SU-DHL-6 (cell line): ENCODE results near the gene URI1.

Experiments
- H2AFZ ChIP-seq: fragments of 200-600 bp; sonication (generic); 2 replicates; pipeline ENCODE4 v1.6.1; 2014; ENCODE audit warnings: low read depth, mild to moderate bottlenecking, moderate library complexity, mixed read lengths, antibody characterized with exemption, low read length; ENCODE audit not compliant: severe bottlenecking
- H3F3A ChIP-seq: fragments of 200-600 bp; shearing (Covaris generic); 2 replicates; pipeline ENCODE4 v1.6.0; 2016; ENCODE audit warnings: antibody characterized with exemption, mild to moderate bottlenecking; ENCODE audit not compliant: insufficient read depth
- H3K27ac ChIP-seq: fragments of 200-600 bp; sonication (generic); 2 replicates; pipeline ENCODE4 v1.5.1; 2016; ENCODE audit warnings: low read depth, mild to moderate bottlenecking, low read length, moderate library complexity, mixed read lengths
- H3K27me3 ChIP-seq: fragments of 200-600 bp; sonication (generic), shearing (Covaris generic); 2 replicates; pipeline ENCODE4 v1.6.0; 2014; ENCODE audit warnings: mild to moderate bottlenecking, low read length
- H3K36me3 ChIP-seq: fragments of 200-600 bp; sonication (generic); 2 replicates; pipeline ENCODE4 v1.6.1; 2014; ENCODE audit warnings: mild to moderate bottlenecking, low read length, mixed read lengths
- H3K4me2 ChIP-seq: fragments of 300-600, 200-600 bp; shearing (Covaris generic), sonication (generic); 2 replicates; pipeline ENCODE4 v1.6.0; 2014; ENCODE audit warnings: low read length, low read depth, mild to moderate bottlenecking; ENCODE audit not compliant: poor library complexity, severe bottlenecking
- H3K4me3 ChIP-seq: fragments of 200-600 bp; sonication (generic); 2 replicates; pipeline ENCODE4 v1.5.1; 2014; ENCODE audit warnings: antibody characterized with exemption, low read length, mild to moderate bottlenecking, mixed read lengths; ENCODE audit not compliant: insufficient read depth, poor library complexity, severe bottlenecking
- H3K79me2 ChIP-seq: fragments of 200-600 bp; sonication (generic); 2 replicates; pipeline ENCODE4 v1.6.1; 2014; ENCODE audit warnings: mild to moderate bottlenecking, low read length, moderate library complexity; ENCODE audit not compliant: insufficient read depth
- H3K9ac ChIP-seq: fragments of 200-600 bp; sonication (generic); 2 replicates; pipeline ENCODE4 v1.7.0; 2014; ENCODE audit warnings: mild to moderate bottlenecking, low read length
- H3K9me2 ChIP-seq: fragments of 200-600 bp; sonication (generic); replicated peaks from 2 replicates; pipeline ENCODE4 v1.6.1; 2014; ENCODE audit warnings: low read length; ENCODE audit not compliant: insufficient read depth
- H3K9me3 ChIP-seq: fragments of 200-600 bp; sonication (generic); 2 replicates; pipeline ENCODE4 v1.6.1; 2014; ENCODE audit warnings: low read length, mixed read lengths; ENCODE audit not compliant: insufficient read depth
- H4K20me1 ChIP-seq: fragments of 200-600 bp; sonication (generic); 2 replicates; pipeline ENCODE4 v1.6.1; 2014; ENCODE audit warnings: low read depth, mild to moderate bottlenecking, antibody characterized with exemption, low read length, moderate library complexity, mixed read lengths
- EZH2phosphoT487 ChIP-seq: fragments of 200-600 bp; sonication (generic), shearing (Covaris generic); conservative IDR thresholded peaks from 2 replicates; pipeline ENCODE4 v1.6.1; 2018; ENCODE audit warnings: mild to moderate bottlenecking, antibody characterized with exemption, low read length, moderate library complexity, mixed read lengths
- TF ChIP-seq, protein P1 (sequence below): fragments of 200-600 bp; sonication (generic); IDR thresholded peaks from one replicate; pipeline ENCODE4 v1.5.1; 2017; ENCODE audit warnings: antibody characterized with exemption, mild to moderate bottlenecking, low read length, moderate library complexity; ENCODE audit not compliant: insufficient read depth, poor library complexity, severe bottlenecking

Gene URI1

DNA sequence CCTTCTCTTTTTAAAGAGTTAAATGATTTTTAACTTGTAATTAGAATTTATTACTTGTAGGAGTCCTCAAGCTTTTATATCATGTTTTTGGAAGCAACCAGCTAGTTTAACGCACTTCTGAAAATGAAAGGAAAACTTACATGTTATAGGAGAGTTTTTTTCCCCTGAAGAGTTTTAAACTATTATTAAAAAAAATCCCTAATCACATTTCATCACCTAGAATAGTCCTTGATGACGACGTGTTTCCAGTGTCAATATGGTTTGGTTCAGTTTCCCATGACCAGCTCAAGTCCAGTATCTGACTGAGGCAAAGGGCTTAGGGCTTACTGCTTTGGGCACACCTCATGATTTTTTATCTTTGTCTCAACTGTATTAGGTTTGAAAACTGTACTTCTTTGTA is 36.0 kb downstream of the URI1 start:
- no peaks in the 10 kb centered on the region for H3K27me3 ChIP-seq

GRCh38 chr19:29983568-29983967 is 41.5 kb downstream of the URI1 start:
- Histone ChIP-seq H3K9me2 (no peaks in the 10 kb centered on the region), H2AFZ (no peak overlapping the region), H3K4me2 (no peak overlapping the region), H3K79me2 (peaks cover 85% of the 10 kb centered on the region), H3K27ac (no peak overlapping the region), H3K9me3 (no peaks in the 10 kb centered on the region), H3K9ac (no peak overlapping the region), H4K20me1 (peaks cover 22% of the 10 kb centered on the region), H3F3A (peaks cover 14% of the 10 kb centered on the region; the same call in 1 of the 2 replicates), H3K4me3 (no peak overlapping the region), H3K27me3 (no peaks in the 10 kb centered on the region), H3K36me3 (peaks cover 17% of the 10 kb centered on the region; the same call in 1 of the 2 replicates)
- no peak for TF ChIP-seq EZH2phosphoT487
- TF ChIP-seq, protein P1, sequence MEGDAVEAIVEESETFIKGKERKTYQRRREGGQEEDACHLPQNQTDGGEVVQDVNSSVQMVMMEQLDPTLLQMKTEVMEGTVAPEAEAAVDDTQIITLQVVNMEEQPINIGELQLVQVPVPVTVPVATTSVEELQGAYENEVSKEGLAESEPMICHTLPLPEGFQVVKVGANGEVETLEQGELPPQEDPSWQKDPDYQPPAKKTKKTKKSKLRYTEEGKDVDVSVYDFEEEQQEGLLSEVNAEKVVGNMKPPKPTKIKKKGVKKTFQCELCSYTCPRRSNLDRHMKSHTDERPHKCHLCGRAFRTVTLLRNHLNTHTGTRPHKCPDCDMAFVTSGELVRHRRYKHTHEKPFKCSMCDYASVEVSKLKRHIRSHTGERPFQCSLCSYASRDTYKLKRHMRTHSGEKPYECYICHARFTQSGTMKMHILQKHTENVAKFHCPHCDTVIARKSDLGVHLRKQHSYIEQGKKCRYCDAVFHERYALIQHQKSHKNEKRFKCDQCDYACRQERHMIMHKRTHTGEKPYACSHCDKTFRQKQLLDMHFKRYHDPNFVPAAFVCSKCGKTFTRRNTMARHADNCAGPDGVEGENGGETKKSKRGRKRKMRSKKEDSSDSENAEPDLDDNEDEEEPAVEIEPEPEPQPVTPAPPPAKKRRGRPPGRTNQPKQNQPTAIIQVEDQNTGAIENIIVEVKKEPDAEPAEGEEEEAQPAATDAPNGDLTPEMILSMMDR = no peak

More for the DNA sequence above, 36.0 kb downstream of the URI1 start:
- H3K9ac ChIP-seq = no peak overlapping the region
- no peak overlapping the region for H3K27ac ChIP-seq
- H3F3A ChIP-seq = no peaks in the 10 kb centered on the region
- no peak overlapping the region for H3K4me3 ChIP-seq
- no peaks in the 10 kb centered on the region for H3K9me3 ChIP-seq
- peaks cover 61% of the 10 kb centered on the region for H4K20me1 ChIP-seq
- H3K36me3 ChIP-seq = no peaks in the 10 kb centered on the region
- TF ChIP-seq EZH2phosphoT487 = no peak
- TF ChIP-seq, protein P1 = no peak
- H3K4me2 ChIP-seq = no peak overlapping the region
- H3K79me2 ChIP-seq = peaks cover 99% of the 10 kb centered on the region
- H3K9me2 ChIP-seq = no peaks in the 10 kb centered on the region
- H2AFZ ChIP-seq = no peak overlapping the region

- H2AFZ ChIP-seq = no peak overlapping the region
- no peak overlapping the region for H3K27ac ChIP-seq
- peaks cover 13% of the 10 kb centered on the region for H4K20me1 ChIP-seq
- H3K9me2 ChIP-seq = no peaks in the 10 kb centered on the region
- H3K9me3 ChIP-seq = no peaks in the 10 kb centered on the region
- no peak overlapping the region for H3K9ac ChIP-seq
- no peak for TF ChIP-seq EZH2phosphoT487
- TF ChIP-seq, protein P1 = no peak
- peaks cover 14% of the 10 kb centered on the region; the same call in 1 of the 2 replicates for H3F3A ChIP-seq
- no peak overlapping the region for H3K4me2 ChIP-seq
- no peak overlapping the region for H3K4me3 ChIP-seq
- H3K36me3 ChIP-seq = peaks cover 23% of the 10 kb centered on the region
- peaks cover 75% of the 10 kb centered on the region for H3K79me2 ChIP-seq
- H3K27me3 ChIP-seq = no peaks in the 10 kb centered on the region
Measured at GRCh38 chr19:29985196-29985595, 43.2 kb downstream of the URI1 start.
